Measurements from ENCODE around the gene PDK2.

PDK2 gene

GRCh38 chr17:50078430-50078829 is 16.7 kb upstream of the PDK2 start:
- no peak for DNase-seq (ENCODE audit: low read depth, low spot score)

- DNase-seq (ENCODE audit: low read depth, low spot score), result no peak
Observed at GRCh38 chr17:50079334-50080095, 15.6 kb upstream of the PDK2 start.

GRCh38 chr17:50080096-50080480 is 15.1 kb upstream of the PDK2 start:
- DNase-seq (ENCODE audit: low read depth, low spot score), result no peak

GRCh38 chr17:50080827-50081226 is 14.3 kb upstream of the PDK2 start:
- DNase-seq (ENCODE audit: low read depth, low spot score), result no peak

GRCh38 chr17:50081757-50082156 is 13.4 kb upstream of the PDK2 start:
- no peak for DNase-seq (ENCODE audit: low read depth, low spot score)

- DNase-seq (ENCODE audit: low read depth, low spot score), result peak; percentile 38
Observed at GRCh38 chr17:50087246-50087911, 7.8 kb upstream of the PDK2 start.

- DNase-seq (ENCODE audit: low read depth, low spot score), result no peak
Observed at GRCh38 chr17:50087912-50088405, 7.2 kb upstream of the PDK2 start.

- DNase-seq (ENCODE audit: low read depth, low spot score), result no peak
Observed at GRCh38 chr17:50088952-50089825, 6.0 kb upstream of the PDK2 start.

- no peak for DNase-seq (ENCODE audit: low read depth, low spot score)
Observed at GRCh38 chr17:50090071-50090470, 5.1 kb upstream of the PDK2 start.

GRCh38 chr17:50090971-50091917 is 3.9 kb upstream of the PDK2 start:
- no peak for DNase-seq (ENCODE audit: low read depth, low spot score)

GRCh38 chr17:50091918-50092285 is 3.2 kb upstream of the PDK2 start:
- no peak for DNase-seq (ENCODE audit: low read depth, low spot score)

GRCh38 chr17:50093246-50093645 is 1.9 kb upstream of the PDK2 start:
- no peak for DNase-seq (ENCODE audit: low read depth, low spot score)

GRCh38 chr17:50093807-50094206 is 1.3 kb upstream of the PDK2 start:
- DNase-seq (ENCODE audit: low read depth, low spot score), result no peak

GRCh38 chr17:50094243-50094752 is 853 bp upstream of the PDK2 start:
- DNase-seq (ENCODE audit: low read depth, low spot score), result peak; percentile 41

GRCh38 chr17:50095626-50096037 is 481 bp downstream of the PDK2 start:
- DNase-seq (ENCODE audit: low read depth, low spot score), result no peak

- DNase-seq (ENCODE audit: low read depth, low spot score), result no peak
Observed at GRCh38 chr17:50096092-50096491, 941 bp downstream of the PDK2 start.

- DNase-seq (ENCODE audit: low read depth, low spot score), result no peak
Observed at GRCh38 chr17:50096758-50097157, 1.6 kb downstream of the PDK2 start.

- DNase-seq (ENCODE audit: low read depth, low spot score), result no peak
Observed at GRCh38 chr17:50097455-50097854, 2.3 kb downstream of the PDK2 start.

- DNase-seq (ENCODE audit: low read depth, low spot score), result no peak
Observed at GRCh38 chr17:50097926-50098325, 2.8 kb downstream of the PDK2 start.

GRCh38 chr17:50098583-50098982 is 3.4 kb downstream of the PDK2 start:
- DNase-seq (ENCODE audit: low read depth, low spot score), result no peak

GRCh38 chr17:50099003-50099402 is 3.9 kb downstream of the PDK2 start:
- DNase-seq (ENCODE audit: low read depth, low spot score), result no peak

Measured in brain pericyte (primary cell).